WTC11 (cell line): ENCODE results near the gene FCHSD2. TPM values are rescaled to one million over a fixed set of nuclear protein-coding genes. Genes with fewer than 3 reads are reported as not detected.
A peak's percentile ranks its signal among the peaks of the same experiment; 100 is the strongest.

Source experiments
- ATAC-seq: fragments of 200-7000 bp; cut with Tn5 transposase; 2 replicates; pipeline ENCODE4 v1.10.0; 2021; ENCODE audit warnings: mild to moderate bottlenecking, moderate library complexity
- CTCF ChIA-PET: fragments of 300-600 bp; sonication (Branson Sonifier 250); formaldehyde crosslinking; loops from one replicate; lab custom pipeline; 2021; ENCODE audit warnings: antibody characterized with exemption; lab: Charles Lee
- POLR2A ChIA-PET: fragments of 350-600 bp; sonication (Branson Sonifier 250); formaldehyde crosslinking; loops from one replicate; lab custom pipeline; 2021; ENCODE audit warnings: antibody characterized with exemption; lab: Charles Lee
- DNase-seq: peaks from one replicate; pipeline ENCODE4 v3.0.0; 2021; ENCODE audit warnings: low spot score
- H3K27ac Mint-ChIP-seq: 2 replicates; pipeline ENCODE4 v1.8.0; 2021; ENCODE audit warnings: mixed read lengths
- H3K27me3 Mint-ChIP-seq: 2 replicates; pipeline ENCODE4 v1.8.0; 2021; ENCODE audit warnings: low read depth, mild to moderate bottlenecking, moderate library complexity, mixed read lengths
- H3K36me3 Mint-ChIP-seq: 2 replicates; pipeline ENCODE4 v1.8.0; 2021; ENCODE audit warnings: mixed read lengths
- H3K4me1 Mint-ChIP-seq: 2 replicates; pipeline ENCODE4 v1.8.0; 2022; ENCODE audit warnings: mixed read lengths
- H3K4me3 Mint-ChIP-seq: 2 replicates; pipeline ENCODE4 v1.8.0; 2021; ENCODE audit warnings: mild to moderate bottlenecking, moderate library complexity, mixed read lengths
- H3K9me3 Mint-ChIP-seq: 2 replicates; pipeline ENCODE4 v1.8.0; 2021; ENCODE audit warnings: mixed read lengths
- ESRRA ChIP-seq: sonication (generic); formaldehyde crosslinking; IDR thresholded peaks from 2 replicates; pipeline ENCODE4 v1.8.1; 2022; ENCODE audit warnings: mild to moderate bottlenecking, missing genetic modification reagents, borderline replicate concordance
- FOXK1 ChIP-seq: sonication (generic); formaldehyde crosslinking; IDR thresholded peaks from 2 replicates; pipeline ENCODE4 v1.8.0; 2022; ENCODE audit warnings: mild to moderate bottlenecking, moderate library complexity, missing genetic modification reagents
- MXD4 ChIP-seq: fragments of 250-450 bp; sonication (Bioruptor Pico); IDR thresholded peaks from 2 replicates; pipeline ENCODE4 v1.8.0; 2021; ENCODE audit warnings: mild to moderate bottlenecking, moderate library complexity, borderline replicate concordance
- OVOL2 ChIP-seq: fragments of 250-450 bp; sonication (Bioruptor Pico); IDR thresholded peaks from 2 replicates; pipeline ENCODE4 v1.9.0; 2021; ENCODE audit warnings: mild to moderate bottlenecking, borderline replicate concordance
- PRRX2 ChIP-seq: fragments of 250-450 bp; sonication (Bioruptor Pico); IDR thresholded peaks from 2 replicates; pipeline ENCODE4 v1.8.0; 2021; ENCODE audit warnings: mild to moderate bottlenecking
- RORB ChIP-seq: fragments of 250-450 bp; sonication (Bioruptor Pico); IDR thresholded peaks from 2 replicates; pipeline ENCODE4 v1.9.0; 2021; ENCODE audit warnings: mild to moderate bottlenecking
- TCF7 ChIP-seq: sonication (generic); formaldehyde crosslinking; IDR thresholded peaks from 2 replicates; pipeline ENCODE4 v1.8.0; 2022; ENCODE audit warnings: mild to moderate bottlenecking, low read depth, missing genetic modification reagents, moderate library complexity
- TEAD4 ChIP-seq: sonication (generic); formaldehyde crosslinking; IDR thresholded peaks from 2 replicates; pipeline ENCODE4 v1.8.0; 2022; ENCODE audit warnings: mild to moderate bottlenecking, missing genetic modification reagents
- ZNF138 ChIP-seq: sonication (generic); formaldehyde crosslinking; conservative IDR thresholded peaks from 2 replicates; pipeline ENCODE4 v1.8.1; 2022; ENCODE audit warnings: mild to moderate bottlenecking, moderate library complexity, missing genetic modification reagents
- ZNF263 ChIP-seq: sonication (generic); formaldehyde crosslinking; IDR thresholded peaks from 2 replicates; pipeline ENCODE4 v1.8.1; 2022; ENCODE audit warnings: low read depth, mild to moderate bottlenecking, moderate library complexity, missing genetic modification reagents
- ZNF416 ChIP-seq: fragments of 250-450 bp; sonication (Bioruptor Pico); IDR thresholded peaks from 2 replicates; pipeline ENCODE4 v1.9.0; 2021; ENCODE audit warnings: mild to moderate bottlenecking, inconsistent platforms
- total RNA-seq: library from RNA; stranded (reverse); gene quantifications from 3 replicates; pipeline ENCODE4 v1.2.3, GENCODE V29; 2021
- TF ChIP-seq, protein P1 (sequence below): fragments of 250-450 bp; sonication (Bioruptor Pico); IDR thresholded peaks from 2 replicates; pipeline ENCODE4 v1.9.0; 2021; ENCODE audit warnings: moderate library complexity, mild to moderate bottlenecking, inconsistent platforms, borderline replicate concordance
- TF ChIP-seq, protein P2 (sequence below): sonication (generic); formaldehyde crosslinking; IDR thresholded peaks from 2 replicates; pipeline ENCODE4 v1.8.0; 2023; ENCODE audit warnings: missing genetic modification reagents, mild to moderate bottlenecking, borderline replicate concordance
- TF ChIP-seq, protein P3 (sequence below): sonication (generic); formaldehyde crosslinking; IDR thresholded peaks from 2 replicates; pipeline ENCODE4 v1.8.0; 2022; ENCODE audit warnings: mild to moderate bottlenecking, missing genetic modification reagents
- TF ChIP-seq, protein P4 (sequence below): sonication (generic); formaldehyde crosslinking; IDR thresholded peaks from 2 replicates; pipeline ENCODE4 v1.8.0; 2022; ENCODE audit warnings: missing genetic modification reagents

Gene FCHSD2
- total RNA-seq, 1 experiment from 2014 or later, result 10.1 TPM

DNA sequence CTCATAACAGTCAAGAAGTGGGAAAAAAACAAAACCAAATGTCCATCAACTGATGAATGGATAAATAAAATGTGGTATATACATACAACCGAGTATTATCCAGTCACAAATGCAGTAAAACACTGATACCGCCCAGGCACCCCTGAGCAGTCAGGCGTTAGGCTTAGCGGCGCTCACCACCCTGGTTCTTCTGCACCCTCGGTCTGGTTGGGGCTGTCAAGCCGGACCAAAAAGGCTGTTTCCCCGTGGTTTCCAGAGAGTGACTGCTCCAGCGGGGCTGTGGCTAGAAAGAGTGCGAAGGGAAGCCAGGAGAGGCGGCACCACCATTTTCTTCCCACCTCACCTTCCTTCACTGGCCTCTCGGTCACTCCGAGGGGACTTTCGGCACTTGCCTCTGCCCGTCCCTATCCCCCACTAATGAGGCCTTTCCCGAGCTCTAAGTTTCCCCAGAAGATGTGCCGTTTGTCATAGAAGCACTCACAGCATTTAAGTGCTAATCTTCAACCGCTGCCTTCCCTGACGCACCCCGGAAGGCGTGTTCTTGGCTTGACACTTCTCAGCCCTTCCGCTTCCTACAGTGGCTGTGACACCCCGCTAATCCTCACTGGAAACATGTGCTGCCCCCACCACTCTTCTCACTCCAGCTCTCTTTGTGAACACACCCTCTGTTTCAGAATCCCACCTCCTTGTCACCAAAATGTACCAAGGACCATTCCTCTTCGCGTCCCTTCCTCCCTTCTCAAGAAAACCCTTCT, 42.4 kb downstream of the FCHSD2 start (continued):
- TF ChIP-seq, protein P1, sequence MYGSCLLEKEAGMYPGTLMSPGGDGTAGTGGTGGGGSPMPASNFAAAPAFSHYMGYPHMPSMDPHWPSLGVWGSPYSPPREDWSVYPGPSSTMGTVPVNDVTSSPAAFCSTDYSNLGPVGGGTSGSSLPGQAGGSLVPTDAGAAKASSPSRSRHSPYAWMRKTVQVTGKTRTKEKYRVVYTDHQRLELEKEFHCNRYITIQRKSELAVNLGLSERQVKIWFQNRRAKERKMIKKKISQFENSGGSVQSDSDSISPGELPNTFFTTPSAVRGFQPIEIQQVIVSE (CRISPR knock-in tag), result no peak
- TF ChIP-seq OVOL2 (CRISPR knock-in tag) (no peak), RORB (CRISPR knock-in tag) (no peak), ZNF416 (CRISPR knock-in tag) (no peak)
- TF ChIP-seq, protein P2, sequence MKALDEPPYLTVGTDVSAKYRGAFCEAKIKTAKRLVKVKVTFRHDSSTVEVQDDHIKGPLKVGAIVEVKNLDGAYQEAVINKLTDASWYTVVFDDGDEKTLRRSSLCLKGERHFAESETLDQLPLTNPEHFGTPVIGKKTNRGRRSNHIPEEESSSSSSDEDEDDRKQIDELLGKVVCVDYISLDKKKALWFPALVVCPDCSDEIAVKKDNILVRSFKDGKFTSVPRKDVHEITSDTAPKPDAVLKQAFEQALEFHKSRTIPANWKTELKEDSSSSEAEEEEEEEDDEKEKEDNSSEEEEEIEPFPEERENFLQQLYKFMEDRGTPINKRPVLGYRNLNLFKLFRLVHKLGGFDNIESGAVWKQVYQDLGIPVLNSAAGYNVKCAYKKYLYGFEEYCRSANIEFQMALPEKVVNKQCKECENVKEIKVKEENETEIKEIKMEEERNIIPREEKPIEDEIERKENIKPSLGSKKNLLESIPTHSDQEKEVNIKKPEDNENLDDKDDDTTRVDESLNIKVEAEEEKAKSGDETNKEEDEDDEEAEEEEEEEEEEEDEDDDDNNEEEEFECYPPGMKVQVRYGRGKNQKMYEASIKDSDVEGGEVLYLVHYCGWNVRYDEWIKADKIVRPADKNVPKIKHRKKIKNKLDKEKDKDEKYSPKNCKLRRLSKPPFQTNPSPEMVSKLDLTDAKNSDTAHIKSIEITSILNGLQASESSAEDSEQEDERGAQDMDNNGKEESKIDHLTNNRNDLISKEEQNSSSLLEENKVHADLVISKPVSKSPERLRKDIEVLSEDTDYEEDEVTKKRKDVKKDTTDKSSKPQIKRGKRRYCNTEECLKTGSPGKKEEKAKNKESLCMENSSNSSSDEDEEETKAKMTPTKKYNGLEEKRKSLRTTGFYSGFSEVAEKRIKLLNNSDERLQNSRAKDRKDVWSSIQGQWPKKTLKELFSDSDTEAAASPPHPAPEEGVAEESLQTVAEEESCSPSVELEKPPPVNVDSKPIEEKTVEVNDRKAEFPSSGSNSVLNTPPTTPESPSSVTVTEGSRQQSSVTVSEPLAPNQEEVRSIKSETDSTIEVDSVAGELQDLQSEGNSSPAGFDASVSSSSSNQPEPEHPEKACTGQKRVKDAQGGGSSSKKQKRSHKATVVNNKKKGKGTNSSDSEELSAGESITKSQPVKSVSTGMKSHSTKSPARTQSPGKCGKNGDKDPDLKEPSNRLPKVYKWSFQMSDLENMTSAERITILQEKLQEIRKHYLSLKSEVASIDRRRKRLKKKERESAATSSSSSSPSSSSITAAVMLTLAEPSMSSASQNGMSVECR, result no peak
- TF ChIP-seq, protein P3, sequence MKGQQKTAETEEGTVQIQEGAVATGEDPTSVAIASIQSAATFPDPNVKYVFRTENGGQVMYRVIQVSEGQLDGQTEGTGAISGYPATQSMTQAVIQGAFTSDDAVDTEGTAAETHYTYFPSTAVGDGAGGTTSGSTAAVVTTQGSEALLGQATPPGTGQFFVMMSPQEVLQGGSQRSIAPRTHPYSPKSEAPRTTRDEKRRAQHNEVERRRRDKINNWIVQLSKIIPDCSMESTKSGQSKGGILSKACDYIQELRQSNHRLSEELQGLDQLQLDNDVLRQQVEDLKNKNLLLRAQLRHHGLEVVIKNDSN (CRISPR knock-in tag), result no peak
- TF ChIP-seq, all 79 proteins: peak for 0

DNA sequence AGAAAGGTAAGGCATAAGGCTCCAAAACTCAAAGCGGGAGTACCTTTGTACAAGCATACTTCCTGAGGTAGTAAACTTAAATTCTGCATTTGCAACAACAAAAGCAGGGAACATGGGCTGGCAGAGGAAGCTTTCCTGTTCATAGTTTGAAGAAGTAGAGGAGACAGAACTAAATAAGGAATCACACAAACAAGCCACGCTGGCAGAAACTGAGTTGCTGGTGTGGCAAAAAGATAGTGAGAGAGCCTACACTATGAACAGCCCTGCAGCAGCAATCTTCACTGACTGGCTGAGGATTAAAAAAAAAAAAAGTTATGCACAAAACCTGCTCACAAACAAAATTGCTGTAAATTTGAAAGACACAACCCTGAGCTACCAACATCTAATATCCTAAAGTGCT, 46.5 kb downstream of the FCHSD2 start:
- Mint-ChIP-seq H3K9me3 (no peaks in the 10 kb centered on the region), H3K4me3 (no peak overlapping the region), H3K4me1 (peaks cover 14% of the 10 kb centered on the region), H3K36me3 (no peaks in the 10 kb centered on the region), H3K27ac (peak overlapping the region; percentile 6; the same call in 1 of the 2 replicates), H3K27me3 (no peaks in the 10 kb centered on the region; the same call in 1 of the 2 replicates)
- TF ChIP-seq ZNF263 (CRISPR knock-in tag) (no peak), MXD4 (no peak)
- CTCF ChIA-PET, result no interaction called here
- POLR2A ChIA-PET, result interaction anchor here (0.6 kb wide), 1 partner anchor 213 kb away, joined by 3 read pairs; no protein-coding TSS in a partner anchor
- ATAC-seq, result no peak
- no peak for DNase-seq

DNA sequence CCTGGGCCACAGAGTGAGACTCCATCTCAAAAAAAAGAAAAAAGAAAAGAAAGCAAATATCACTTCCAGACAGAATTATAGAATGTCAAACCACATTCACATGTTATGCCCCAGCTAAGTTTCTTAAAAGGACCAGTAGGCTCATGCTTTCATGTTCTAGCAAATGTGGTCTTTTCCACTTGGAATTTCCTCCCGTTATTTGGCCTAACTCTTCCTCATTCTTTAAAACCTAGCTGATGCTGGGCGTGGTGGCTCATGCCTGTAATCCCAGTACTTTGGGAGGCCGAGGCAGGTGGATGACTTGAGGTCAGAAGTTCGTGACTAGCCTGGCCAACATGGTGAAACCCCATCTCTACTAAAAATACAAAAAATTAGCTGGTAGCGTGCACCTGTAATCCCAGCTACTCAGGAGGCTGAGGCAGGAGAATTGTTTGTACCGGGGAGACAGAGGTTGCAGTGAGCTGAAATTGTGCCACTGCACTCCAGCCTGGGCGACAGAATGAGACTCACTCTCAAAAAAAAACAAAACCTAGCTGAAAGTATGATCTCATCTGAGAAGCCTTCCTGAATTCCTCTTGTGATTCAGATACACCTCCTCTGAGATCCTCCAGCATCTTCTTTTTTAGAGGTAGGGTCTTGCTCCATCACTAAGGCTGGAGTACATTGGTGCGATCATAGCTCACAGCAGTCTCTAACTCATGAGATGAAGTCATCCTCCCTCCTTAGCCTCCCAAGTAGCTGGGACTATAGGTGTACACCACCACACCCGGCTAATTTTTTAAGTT, 50.4 kb downstream of the FCHSD2 start:
- no peaks in the 10 kb centered on the region for H3K4me1 Mint-ChIP-seq
- no peaks in the 10 kb centered on the region for H3K36me3 Mint-ChIP-seq
- ATAC-seq (no peak), DNase-seq (no peak)
- POLR2A ChIA-PET, result no interaction called here
- CTCF ChIA-PET, result interaction anchor here (0.7 kb wide), 1 partner anchor 51 kb away, joined by 3 read pairs; no protein-coding TSS in a partner anchor
- H3K27ac Mint-ChIP-seq, result no peak overlapping the region
- no peak overlapping the region for H3K4me3 Mint-ChIP-seq
- no peaks in the 10 kb centered on the region for H3K27me3 Mint-ChIP-seq
- TF ChIP-seq, protein P1 (CRISPR knock-in tag), result no peak
- H3K9me3 Mint-ChIP-seq, result no peaks in the 10 kb centered on the region

DNA sequence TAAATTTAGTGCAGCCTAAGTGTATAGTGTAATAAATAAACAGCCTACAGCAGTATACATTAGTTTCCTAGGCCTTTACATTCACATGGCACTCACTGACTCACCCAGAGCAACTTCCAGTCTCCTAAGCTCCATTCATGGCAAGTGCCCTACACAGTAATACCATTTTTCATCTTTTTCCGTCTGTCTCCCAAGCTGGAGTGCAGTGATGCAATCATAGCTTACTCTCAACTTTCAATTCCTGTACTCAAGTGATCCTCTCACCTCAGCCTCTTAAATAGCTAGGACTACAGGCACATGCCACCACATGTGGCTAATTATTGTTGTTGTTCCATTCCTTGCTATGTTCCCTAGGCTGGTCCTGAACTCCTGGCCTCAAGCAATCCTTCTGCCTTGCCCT, 54.4 kb downstream of the FCHSD2 start:
- H3K9me3 Mint-ChIP-seq, result no peaks in the 10 kb centered on the region
- H3K27me3 Mint-ChIP-seq, result no peaks in the 10 kb centered on the region
- POLR2A ChIA-PET, result no interaction called here
- DNase-seq (no peak), ATAC-seq (no peak)
- no peak overlapping the region for H3K27ac Mint-ChIP-seq
- H3K36me3 Mint-ChIP-seq, result no peaks in the 10 kb centered on the region
- CTCF ChIA-PET, result no interaction called here
- H3K4me1 Mint-ChIP-seq, result peaks cover 7% of the 10 kb centered on the region; the same call in 1 of the 2 replicates
- no peak overlapping the region for H3K4me3 Mint-ChIP-seq
- TF ChIP-seq FOXK1 (CRISPR knock-in tag), result no peak
- TF ChIP-seq, protein P4, sequence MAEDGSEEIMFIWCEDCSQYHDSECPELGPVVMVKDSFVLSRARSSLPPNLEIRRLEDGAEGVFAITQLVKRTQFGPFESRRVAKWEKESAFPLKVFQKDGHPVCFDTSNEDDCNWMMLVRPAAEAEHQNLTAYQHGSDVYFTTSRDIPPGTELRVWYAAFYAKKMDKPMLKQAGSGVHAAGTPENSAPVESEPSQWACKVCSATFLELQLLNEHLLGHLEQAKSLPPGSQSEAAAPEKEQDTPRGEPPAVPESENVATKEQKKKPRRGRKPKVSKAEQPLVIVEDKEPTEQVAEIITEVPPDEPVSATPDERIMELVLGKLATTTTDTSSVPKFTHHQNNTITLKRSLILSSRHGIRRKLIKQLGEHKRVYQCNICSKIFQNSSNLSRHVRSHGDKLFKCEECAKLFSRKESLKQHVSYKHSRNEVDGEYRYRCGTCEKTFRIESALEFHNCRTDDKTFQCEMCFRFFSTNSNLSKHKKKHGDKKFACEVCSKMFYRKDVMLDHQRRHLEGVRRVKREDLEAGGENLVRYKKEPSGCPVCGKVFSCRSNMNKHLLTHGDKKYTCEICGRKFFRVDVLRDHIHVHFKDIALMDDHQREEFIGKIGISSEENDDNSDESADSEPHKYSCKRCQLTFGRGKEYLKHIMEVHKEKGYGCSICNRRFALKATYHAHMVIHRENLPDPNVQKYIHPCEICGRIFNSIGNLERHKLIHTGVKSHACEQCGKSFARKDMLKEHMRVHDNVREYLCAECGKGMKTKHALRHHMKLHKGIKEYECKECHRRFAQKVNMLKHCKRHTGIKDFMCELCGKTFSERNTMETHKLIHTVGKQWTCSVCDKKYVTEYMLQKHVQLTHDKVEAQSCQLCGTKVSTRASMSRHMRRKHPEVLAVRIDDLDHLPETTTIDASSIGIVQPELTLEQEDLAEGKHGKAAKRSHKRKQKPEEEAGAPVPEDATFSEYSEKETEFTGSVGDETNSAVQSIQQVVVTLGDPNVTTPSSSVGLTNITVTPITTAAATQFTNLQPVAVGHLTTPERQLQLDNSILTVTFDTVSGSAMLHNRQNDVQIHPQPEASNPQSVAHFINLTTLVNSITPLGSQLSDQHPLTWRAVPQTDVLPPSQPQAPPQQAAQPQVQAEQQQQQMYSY, result no peak
- no peak for TF ChIP-seq PRRX2
- TF ChIP-seq ESRRA (CRISPR knock-in tag), result no peak
- TF ChIP-seq TEAD4 (CRISPR knock-in tag), result no peak
- TF ChIP-seq ZNF138, result no peak
- TF ChIP-seq TCF7 (CRISPR knock-in tag), result no peak
